Cardiac muscle cell (in vitro differentiated cells and primary cell): ENCODE data around the gene KLK8. TPM values are rescaled to one million over a fixed set of nuclear protein-coding genes. Genes with fewer than 3 reads are reported as not detected.

Experiments used
- DNase-seq, 2 donors: peaks; one replicate each; pipeline versions ENCODE4 v3.0.0 to v3.0.0-alpha.2; 2010 to 2017; ENCODE audit warnings: low read depth in 1 of 2, low spot score in 1 of 2
- H3K27ac ChIP-seq: fragments of 200-600 bp; sonication (generic); 2 replicates; pipeline ENCODE4 v1.5.1; 2016
- H3K27me3 ChIP-seq: fragments of 200-600 bp; sonication (generic); 2 replicates; pipeline ENCODE4 v1.6.0; 2016; ENCODE audit warnings: control low read depth
- H3K36me3 ChIP-seq: fragments of 200-600 bp; sonication (generic); 2 replicates; pipeline ENCODE4 v1.5.1; 2016; ENCODE audit warnings: control low read depth
- H3K4me1 ChIP-seq: fragments of 200-600 bp; sonication (generic); 2 replicates; pipeline ENCODE4 v1.8.1; 2017; ENCODE audit warnings: low read depth, mild to moderate bottlenecking, mixed run types
- H3K4me3 ChIP-seq: fragments of 200-600 bp; sonication (generic); 2 replicates; pipeline ENCODE4 v1.5.1; 2016; ENCODE audit warnings: mild to moderate bottlenecking
- H3K9me3 ChIP-seq: fragments of 200-600 bp; sonication (generic); 2 replicates; pipeline ENCODE4 v1.5.1; 2017; ENCODE audit warnings: low read depth, mild to moderate bottlenecking, control low read depth
- polyA plus RNA-seq: library from polyadenylated mRNA; unstranded; fragments of >200 nt; fragmentation: Nextera tagmentation; extraction: Ambion mirVana; gene quantifications from 2 replicates; pipeline ENCODE4 v1.2.1, GENCODE V29; 2016
- total RNA-seq: library from RNA; depleted of rRNA; stranded (reverse); fragments of >200 nt; gene quantifications from 2 replicates; pipeline ENCODE4 v1.2.3, GENCODE V29; 2016
- TF ChIP-seq, protein P1 (sequence below): IDR thresholded peaks from 2 replicates; pipeline ENCODE4 v1.5.1; 2012; ENCODE audit warnings: low read depth, mild to moderate bottlenecking, low read length

Gene KLK8, protein sequence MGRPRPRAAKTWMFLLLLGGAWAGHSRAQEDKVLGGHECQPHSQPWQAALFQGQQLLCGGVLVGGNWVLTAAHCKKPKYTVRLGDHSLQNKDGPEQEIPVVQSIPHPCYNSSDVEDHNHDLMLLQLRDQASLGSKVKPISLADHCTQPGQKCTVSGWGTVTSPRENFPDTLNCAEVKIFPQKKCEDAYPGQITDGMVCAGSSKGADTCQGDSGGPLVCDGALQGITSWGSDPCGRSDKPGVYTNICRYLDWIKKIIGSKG
- total RNA-seq (not detected in 2 replicates), polyA plus RNA-seq (not detected in 2 replicates)

DNA sequence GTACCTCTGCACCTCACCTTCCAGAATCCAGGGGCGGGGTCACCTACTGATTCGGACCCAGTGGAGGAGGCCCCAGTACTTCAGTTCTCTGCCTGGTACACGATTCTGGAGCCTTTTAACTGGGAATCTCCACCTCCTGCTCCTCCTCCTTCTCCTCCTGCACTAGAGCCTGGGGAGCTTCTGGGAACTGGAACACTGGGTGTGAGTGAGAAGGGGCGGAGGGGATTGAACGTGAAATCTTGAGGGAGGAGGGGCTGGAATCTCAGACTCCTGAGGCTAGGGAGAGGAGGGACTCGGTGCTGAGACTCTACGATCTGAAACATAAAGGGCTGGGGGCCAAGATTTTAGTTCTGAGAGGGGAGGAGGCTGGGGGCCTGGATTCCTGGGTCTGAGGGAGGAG lies at the start of gene KLK8:
TSS of gene KLK8 (minus strand) at position 90 of the 400 bp plus-strand sequence. CDS start 437 bp downstream, outside the sequence.
- no peak for DNase-seq

DNA sequence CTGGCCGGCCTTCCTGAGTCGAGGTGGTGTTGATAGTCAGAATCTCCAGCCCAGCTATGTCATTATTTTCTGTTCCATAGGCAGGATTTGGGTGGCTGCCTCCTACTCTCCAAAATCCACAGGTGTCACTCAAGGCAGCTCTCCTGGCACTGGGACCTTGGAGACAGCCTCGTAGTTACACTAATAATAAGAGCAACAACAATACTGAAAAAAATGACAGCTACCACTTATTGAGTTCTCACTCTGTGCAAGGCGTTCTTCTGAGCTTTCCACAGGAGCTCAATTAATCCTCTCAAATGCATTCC lies 45.6 kb upstream of the KLK8 start:
- H3K9me3 ChIP-seq: no peaks in the 10 kb centered on the region
- no peak overlapping the region for H3K27ac ChIP-seq
- H3K36me3 ChIP-seq: no peaks in the 10 kb centered on the region
- no peak for DNase-seq
- no peaks in the 10 kb centered on the region for H3K4me1 ChIP-seq
- peaks cover 4% of the 10 kb centered on the region for H3K27me3 ChIP-seq
- TF ChIP-seq, protein P1, sequence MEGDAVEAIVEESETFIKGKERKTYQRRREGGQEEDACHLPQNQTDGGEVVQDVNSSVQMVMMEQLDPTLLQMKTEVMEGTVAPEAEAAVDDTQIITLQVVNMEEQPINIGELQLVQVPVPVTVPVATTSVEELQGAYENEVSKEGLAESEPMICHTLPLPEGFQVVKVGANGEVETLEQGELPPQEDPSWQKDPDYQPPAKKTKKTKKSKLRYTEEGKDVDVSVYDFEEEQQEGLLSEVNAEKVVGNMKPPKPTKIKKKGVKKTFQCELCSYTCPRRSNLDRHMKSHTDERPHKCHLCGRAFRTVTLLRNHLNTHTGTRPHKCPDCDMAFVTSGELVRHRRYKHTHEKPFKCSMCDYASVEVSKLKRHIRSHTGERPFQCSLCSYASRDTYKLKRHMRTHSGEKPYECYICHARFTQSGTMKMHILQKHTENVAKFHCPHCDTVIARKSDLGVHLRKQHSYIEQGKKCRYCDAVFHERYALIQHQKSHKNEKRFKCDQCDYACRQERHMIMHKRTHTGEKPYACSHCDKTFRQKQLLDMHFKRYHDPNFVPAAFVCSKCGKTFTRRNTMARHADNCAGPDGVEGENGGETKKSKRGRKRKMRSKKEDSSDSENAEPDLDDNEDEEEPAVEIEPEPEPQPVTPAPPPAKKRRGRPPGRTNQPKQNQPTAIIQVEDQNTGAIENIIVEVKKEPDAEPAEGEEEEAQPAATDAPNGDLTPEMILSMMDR: no peak
- H3K4me3 ChIP-seq: no peak overlapping the region

More for the DNA sequence above, at the start of gene KLK8:
- Histone ChIP-seq H3K9me3 (no peaks in the 10 kb centered on the region), H3K27me3 (peaks cover 5% of the 10 kb centered on the region), H3K27ac (no peak within 1 kb of the TSS), H3K4me3 (no peak within 1 kb of the TSS), H3K36me3 (no peaks in the 10 kb centered on the region), H3K4me1 (no peaks in the 10 kb centered on the region)
- TF ChIP-seq, protein P1: no peak

DNA sequence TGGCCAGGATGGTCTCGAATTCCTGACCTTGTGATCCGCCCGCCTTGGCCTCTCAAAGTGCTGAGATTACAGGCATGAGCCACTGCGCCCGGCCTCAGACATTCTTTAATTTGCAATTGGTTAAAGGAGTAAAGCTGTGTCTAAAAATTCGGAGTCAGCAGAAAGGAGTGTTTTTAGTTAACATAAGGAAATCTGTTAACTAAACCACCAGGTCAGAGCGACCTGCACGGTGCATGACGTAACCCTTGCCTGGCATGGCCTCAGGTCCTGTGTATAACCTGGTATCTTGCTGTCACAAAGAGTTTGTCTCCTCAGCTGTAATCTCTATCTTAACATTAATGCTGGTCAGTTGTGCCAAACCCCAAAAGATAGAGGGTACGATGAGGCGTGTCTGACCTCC lies 42.9 kb upstream of the KLK8 start:
- no peak overlapping the region for H3K4me3 ChIP-seq
- DNase-seq: no peak
- TF ChIP-seq, protein P1: no peak
- peaks cover 4% of the 10 kb centered on the region for H3K27me3 ChIP-seq
- H3K9me3 ChIP-seq: no peaks in the 10 kb centered on the region
- no peak overlapping the region for H3K27ac ChIP-seq
- H3K4me1 ChIP-seq: no peaks in the 10 kb centered on the region
- H3K36me3 ChIP-seq: no peaks in the 10 kb centered on the region

DNA sequence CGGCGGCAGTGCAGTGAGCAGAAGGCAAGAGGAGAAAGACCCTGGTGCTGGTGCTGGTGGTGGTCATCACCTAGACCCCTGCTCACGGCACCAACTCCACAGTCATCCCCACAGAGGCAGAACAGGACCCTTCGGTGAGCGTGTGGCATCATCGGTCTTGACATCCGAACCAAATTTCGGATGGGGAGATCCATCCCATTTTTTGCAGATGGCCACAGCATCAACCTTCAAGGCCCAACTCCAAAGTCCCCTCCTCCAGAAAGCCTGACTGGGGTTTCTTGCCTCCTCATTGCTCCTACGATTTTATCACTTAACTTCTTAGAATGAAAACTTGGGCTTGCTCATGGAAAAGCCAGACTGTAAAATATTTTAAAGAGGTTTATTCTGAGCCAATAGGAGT lies 42.1 kb upstream of the KLK8 start:
- no peaks in the 10 kb centered on the region for H3K36me3 ChIP-seq
- no peaks in the 10 kb centered on the region for H3K4me1 ChIP-seq
- H3K9me3 ChIP-seq: no peaks in the 10 kb centered on the region
- peaks cover 4% of the 10 kb centered on the region for H3K27me3 ChIP-seq
- TF ChIP-seq, protein P1: no peak
- no peak overlapping the region for H3K4me3 ChIP-seq
- H3K27ac ChIP-seq: no peak overlapping the region
- no peak for DNase-seq

DNA sequence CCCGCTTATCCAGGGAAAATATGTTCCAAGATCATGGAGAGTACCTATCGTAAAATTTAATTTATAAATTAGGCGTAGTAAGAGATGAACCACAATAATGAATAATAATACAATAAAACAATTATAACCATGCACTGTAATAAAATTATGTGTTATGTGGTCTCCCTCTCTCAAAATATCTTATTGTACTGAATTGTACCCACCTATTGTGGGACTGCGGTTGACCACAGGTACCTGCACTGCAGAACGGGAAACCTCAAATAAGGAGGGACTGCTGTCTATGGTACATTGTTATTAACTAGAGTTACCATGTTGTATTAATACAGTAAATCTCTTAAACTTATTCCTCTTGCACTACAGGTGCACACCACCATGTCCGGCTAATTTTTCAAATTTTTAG lies 38.7 kb upstream of the KLK8 start:
- no peak for DNase-seq
- no peaks in the 10 kb centered on the region for H3K27me3 ChIP-seq
- no peaks in the 10 kb centered on the region for H3K9me3 ChIP-seq
- H3K27ac ChIP-seq: no peak overlapping the region
- H3K4me3 ChIP-seq: no peak overlapping the region
- H3K36me3 ChIP-seq: no peaks in the 10 kb centered on the region
- TF ChIP-seq, protein P1: no peak
- no peaks in the 10 kb centered on the region for H3K4me1 ChIP-seq
